Breast epithelium (tissue), 4 donors: ENCODE measurements around the gene PPM1L. TPM values are rescaled to one million over a fixed set of nuclear protein-coding genes. Genes with fewer than 3 reads are reported as not detected.

Source experiments
- DNase-seq, 2 donors: peaks; one replicate each; pipeline ENCODE4 v3.0.0-alpha.2; 2019; ENCODE audit warnings: low spot score in 2 of 2
- H3K27ac ChIP-seq, 2 donors: fragments of 200-600 bp; sonication (generic) in 1 of 2; one replicate each; pipeline ENCODE4 v1.5.1; 2016 to 2019; ENCODE audit warnings: mild to moderate bottlenecking in 1 of 2
- H3K27me3 ChIP-seq, 2 donors: fragments of 200-600 bp; sonication (generic) in 1 of 2; one replicate each; pipeline versions ENCODE4 v1.5.1 to v1.6.0; 2017 to 2019; ENCODE audit warnings: control low read depth in 1 of 2, mild to moderate bottlenecking in 1 of 2
- H3K36me3 ChIP-seq: fragments of 200-600 bp; one replicate; pipeline ENCODE4 v1.5.1; 2019
- H3K4me1 ChIP-seq, 2 donors: fragments of 200-600 bp; sonication (generic); one replicate each; pipeline ENCODE4 v1.5.1; 2016 to 2019; ENCODE audit warnings: control low read depth in 1 of 2
- H3K4me3 ChIP-seq, 3 donors: fragments of 200-600 bp; sonication (generic); 1 replicate in 2 of 3; 2 replicates in 1 of 3; pipeline ENCODE4 v1.5.1; 2016 to 2019; ENCODE audit warnings: mild to moderate bottlenecking in 3 of 3, moderate library complexity in 2 of 3
- H3K9me3 ChIP-seq, 2 donors: fragments of 200-600 bp; sonication (generic) in 1 of 2; one replicate each; pipeline ENCODE4 v1.5.1; 2016 to 2019; ENCODE audit warnings: control low read depth in 1 of 2
- CTCF ChIP-seq, 3 donors: fragments of 450-650 bp; IDR thresholded peaks; one replicate each; pipeline ENCODE4 v1.5.1; 2016 to 2017; ENCODE audit warnings: antibody characterized with exemption in 3 of 3, mild to moderate bottlenecking in 3 of 3, moderate library complexity in 3 of 3
- POLR2A ChIP-seq: fragments of 450-650 bp; IDR thresholded peaks from one replicate; pipeline ENCODE4 v1.6.1; 2016; ENCODE audit warnings: antibody characterized with exemption, mild to moderate bottlenecking, moderate library complexity
- POLR2AphosphoS5 ChIP-seq, 3 donors: sonication (generic); formaldehyde crosslinking; IDR thresholded peaks; one replicate each; pipeline ENCODE4 v1.6.1; 2017; ENCODE audit warnings: antibody characterized with exemption in 3 of 3
- intact Hi-C: fragments of 100-400 bp; cut with DNase I; formaldehyde crosslinking; loops from one replicate; pipeline ENCODE4 v1.15.1; 2023; ENCODE audit warnings: low total_unique reads
- total RNA-seq, 3 donors: library from RNA; depleted of rRNA; stranded (reverse); fragments of >200 nt; gene quantifications; one replicate each; pipeline ENCODE4 v1.1.0, GENCODE V29; 2016

Gene PPM1L
- total RNA-seq, 3 donors from 2014 or later: 12.8 to 136 (median 24.6) TPM

GRCh38 chr3:160720123-160720746 is 35.8 kb upstream of the PPM1L start:
- Histone ChIP-seq H3K9me3 (no peaks in the 10 kb centered on the region), H3K4me3 (no peak overlapping the region), H3K27me3 (no peaks in the 10 kb centered on the region), H3K4me1 (no peaks in the 10 kb centered on the region), H3K36me3 (no peaks in the 10 kb centered on the region), H3K27ac (no peak overlapping the region)
- DNase-seq: no peak
- no peak for TF ChIP-seq POLR2AphosphoS5 (IDR thresholded peaks at IDR 0.05)
- TF ChIP-seq POLR2A: no peak
- no peak for TF ChIP-seq CTCF (IDR thresholded peaks at IDR 0.05)
- intact Hi-C loops: no loop called here

GRCh38 chr3:160722331-160722730 is 33.7 kb upstream of the PPM1L start:
- no peaks in the 10 kb centered on the region for H3K9me3 ChIP-seq
- H3K4me1 ChIP-seq: no peaks in the 10 kb centered on the region
- H3K27me3 ChIP-seq: no peaks in the 10 kb centered on the region
- intact Hi-C loops: loop anchor here (2.0 kb wide), 1 partner anchor 48 kb away; no protein-coding TSS in a partner anchor
- H3K36me3 ChIP-seq: no peaks in the 10 kb centered on the region
- H3K4me3 ChIP-seq: no peak overlapping the region
- DNase-seq: no peak
- no peak for TF ChIP-seq POLR2AphosphoS5 (IDR thresholded peaks at IDR 0.05)
- H3K27ac ChIP-seq: no peak overlapping the region

- Histone ChIP-seq H3K4me1 (no peaks in the 10 kb centered on the region), H3K27ac (no peak overlapping the region), H3K36me3 (no peaks in the 10 kb centered on the region), H3K27me3 (no peaks in the 10 kb centered on the region), H3K9me3 (no peaks in the 10 kb centered on the region), H3K4me3 (no peak overlapping the region)
- DNase-seq: no peak
- intact Hi-C loops: no loop called here
- TF ChIP-seq CTCF (IDR thresholded peaks at IDR 0.05) (no peak), POLR2AphosphoS5 (IDR thresholded peaks at IDR 0.05) (no peak), POLR2A (no peak)
Observed at GRCh38 chr3:160725338-160725737, 30.7 kb upstream of the PPM1L start.

- H3K9me3 ChIP-seq: no peaks in the 10 kb centered on the region
- no peak for DNase-seq
- TF ChIP-seq POLR2AphosphoS5 (IDR thresholded peaks at IDR 0.05): no peak
- no peak for TF ChIP-seq CTCF (IDR thresholded peaks at IDR 0.05)
- no peak for TF ChIP-seq POLR2A
- H3K36me3 ChIP-seq: no peaks in the 10 kb centered on the region
- H3K27me3 ChIP-seq: no peaks in the 10 kb centered on the region
- H3K27ac ChIP-seq: no peak overlapping the region
- no peak overlapping the region for H3K4me3 ChIP-seq
- no peaks in the 10 kb centered on the region for H3K4me1 ChIP-seq
- intact Hi-C loops: no loop called here
Observed at GRCh38 chr3:160735826-160736225, 20.2 kb upstream of the PPM1L start.

- TF ChIP-seq POLR2AphosphoS5 (IDR thresholded peaks at IDR 0.05) (no peak), POLR2A (no peak), CTCF (IDR thresholded peaks at IDR 0.05) (no peak)
- Histone ChIP-seq H3K4me1 (no peaks in the 10 kb centered on the region), H3K4me3 (no peak overlapping the region), H3K9me3 (no peaks in the 10 kb centered on the region), H3K36me3 (no peaks in the 10 kb centered on the region), H3K27me3 (no peaks in the 10 kb centered on the region), H3K27ac (no peak overlapping the region)
- no peak for DNase-seq
- intact Hi-C loops: no loop called here
Observed at GRCh38 chr3:160738048-160738447, 18.0 kb upstream of the PPM1L start.

GRCh38 chr3:160739079-160739478 is 17.0 kb upstream of the PPM1L start:
- no peaks in the 10 kb centered on the region for H3K9me3 ChIP-seq
- no peak for DNase-seq
- no peak overlapping the region for H3K4me3 ChIP-seq
- H3K27me3 ChIP-seq: no peaks in the 10 kb centered on the region
- H3K36me3 ChIP-seq: no peaks in the 10 kb centered on the region
- TF ChIP-seq POLR2AphosphoS5 (IDR thresholded peaks at IDR 0.05): no peak
- no peak for TF ChIP-seq POLR2A
- TF ChIP-seq CTCF (IDR thresholded peaks at IDR 0.05): no peak
- H3K27ac ChIP-seq: no peak overlapping the region
- H3K4me1 ChIP-seq: no peaks in the 10 kb centered on the region
- intact Hi-C loops: no loop called here
